Left ventricle myocardium inferior (tissue), 1 donor: ENCODE results near the gene EEF2K. TPM values are rescaled to one million over a fixed set of nuclear protein-coding genes. Genes with fewer than 3 reads are reported as not detected.

Source experiments
- DNase-seq: peaks from one replicate; pipeline ENCODE4 v3.0.0-alpha.2; 2020
- H3K27ac ChIP-seq: fragments of 200-600 bp; replicated peaks from 2 replicates; pipeline ENCODE4 v1.8.0; 2021
- H3K27me3 ChIP-seq: fragments of 200-600 bp; 2 replicates; pipeline ENCODE4 v1.8.0; 2021; ENCODE audit warnings: low read depth
- H3K36me3 ChIP-seq: fragments of 200-600 bp; 2 replicates; pipeline ENCODE4 v1.8.0; 2021
- H3K4me1 ChIP-seq: fragments of 200-600 bp; 2 replicates; pipeline ENCODE4 v1.8.0; 2021
- H3K4me3 ChIP-seq: fragments of 200-600 bp; 2 replicates; pipeline ENCODE4 v1.8.0; 2021; ENCODE audit warnings: mild to moderate bottlenecking, moderate library complexity
- H3K9me3 ChIP-seq: fragments of 200-600 bp; replicated peaks from 2 replicates; pipeline ENCODE4 v1.8.0; 2021
- intact Hi-C: fragments of 100-400 bp; cut with micrococcal nuclease; formaldehyde crosslinking; loops from one replicate; pipeline ENCODE4 v1.11.0; 2022
- total RNA-seq: library from RNA; stranded (reverse); fragmentation: NEBNext Ultra II Directional; extraction: Animal tissue kit (Norgen Biotek cat#: 25700); gene quantifications from one replicate; pipeline ENCODE4 v1.2.1, GENCODE V29; 2021
- TF ChIP-seq, protein P1 (sequence below): fragments of 200-600 bp; IDR thresholded peaks from 2 replicates; pipeline ENCODE4 v1.8.0; 2021; ENCODE audit warnings: antibody characterized with exemption, mild to moderate bottlenecking, borderline replicate concordance
- donor health status: DM: no; HTN: yes; CAD: no; lungs with severe emphysema.

The EEF2K gene
- total RNA-seq, 1 donor from 2014 or later: 22.1 TPM

- intact Hi-C loops: no loop called here
- H3K4me1 ChIP-seq: peaks cover 23% of the 10 kb centered on the region
- H3K4me3 ChIP-seq: no peak overlapping the region
- TF ChIP-seq, protein P1, sequence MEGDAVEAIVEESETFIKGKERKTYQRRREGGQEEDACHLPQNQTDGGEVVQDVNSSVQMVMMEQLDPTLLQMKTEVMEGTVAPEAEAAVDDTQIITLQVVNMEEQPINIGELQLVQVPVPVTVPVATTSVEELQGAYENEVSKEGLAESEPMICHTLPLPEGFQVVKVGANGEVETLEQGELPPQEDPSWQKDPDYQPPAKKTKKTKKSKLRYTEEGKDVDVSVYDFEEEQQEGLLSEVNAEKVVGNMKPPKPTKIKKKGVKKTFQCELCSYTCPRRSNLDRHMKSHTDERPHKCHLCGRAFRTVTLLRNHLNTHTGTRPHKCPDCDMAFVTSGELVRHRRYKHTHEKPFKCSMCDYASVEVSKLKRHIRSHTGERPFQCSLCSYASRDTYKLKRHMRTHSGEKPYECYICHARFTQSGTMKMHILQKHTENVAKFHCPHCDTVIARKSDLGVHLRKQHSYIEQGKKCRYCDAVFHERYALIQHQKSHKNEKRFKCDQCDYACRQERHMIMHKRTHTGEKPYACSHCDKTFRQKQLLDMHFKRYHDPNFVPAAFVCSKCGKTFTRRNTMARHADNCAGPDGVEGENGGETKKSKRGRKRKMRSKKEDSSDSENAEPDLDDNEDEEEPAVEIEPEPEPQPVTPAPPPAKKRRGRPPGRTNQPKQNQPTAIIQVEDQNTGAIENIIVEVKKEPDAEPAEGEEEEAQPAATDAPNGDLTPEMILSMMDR: no peak
- no peak for DNase-seq
- no peak overlapping the region for H3K27ac ChIP-seq
- no peaks in the 10 kb centered on the region for H3K27me3 ChIP-seq
- H3K9me3 ChIP-seq: no peaks in the 10 kb centered on the region
- H3K36me3 ChIP-seq: no peaks in the 10 kb centered on the region
Observed at GRCh38 chr16:22202261-22202637, 3.8 kb upstream of the EEF2K start.

GRCh38 chr16:22203091-22203490, 3.0 kb upstream of the EEF2K start:
- Histone ChIP-seq H3K9me3 (no peaks in the 10 kb centered on the region), H3K27me3 (no peaks in the 10 kb centered on the region), H3K4me1 (peaks cover 31% of the 10 kb centered on the region), H3K27ac (no peak overlapping the region), H3K4me3 (no peak overlapping the region), H3K36me3 (no peaks in the 10 kb centered on the region)
- TF ChIP-seq, protein P1: no peak
- no peak for DNase-seq
- intact Hi-C loops: no loop called here

DNA sequence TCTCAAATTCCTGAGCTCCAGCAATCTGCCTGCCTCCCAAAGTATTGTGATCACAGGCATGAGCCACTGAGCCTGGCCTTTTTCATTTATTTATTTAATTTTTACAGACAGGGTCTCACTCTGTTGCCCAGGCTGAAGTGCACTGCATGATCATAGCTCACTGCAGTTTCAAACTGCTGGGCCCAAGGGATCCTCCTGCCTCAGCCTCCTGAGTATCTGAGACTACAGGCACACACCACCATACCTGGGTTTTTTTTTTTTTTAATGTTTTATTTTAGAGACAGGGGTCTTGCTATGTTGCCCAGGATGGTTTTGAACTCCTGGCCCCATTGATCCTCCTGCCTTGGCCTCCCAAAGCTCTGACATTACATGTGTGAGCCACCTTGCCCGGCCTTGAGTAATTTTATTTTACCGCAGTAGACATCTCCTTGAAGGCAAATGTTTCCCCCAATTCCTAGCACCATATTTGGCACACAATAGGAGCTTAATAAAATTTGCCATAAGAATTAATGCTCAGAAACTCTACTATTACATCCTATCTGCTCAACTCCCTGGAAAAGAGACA, 1.9 kb upstream of the EEF2K start:
- TF ChIP-seq, protein P1: no peak
- no peak for DNase-seq
- H3K27me3 ChIP-seq: no peaks in the 10 kb centered on the region
- intact Hi-C loops: no loop called here
- no peak overlapping the region for H3K4me3 ChIP-seq
- peaks cover 42% of the 10 kb centered on the region for H3K4me1 ChIP-seq
- no peaks in the 10 kb centered on the region for H3K36me3 ChIP-seq
- no peak overlapping the region for H3K27ac ChIP-seq
- H3K9me3 ChIP-seq: no peaks in the 10 kb centered on the region

GRCh38 chr16:22205577-22206012, 483 bp upstream of the EEF2K start:
- no peaks in the 10 kb centered on the region for H3K9me3 ChIP-seq
- H3K27me3 ChIP-seq: no peaks in the 10 kb centered on the region
- H3K4me1 ChIP-seq: peaks cover 56% of the 10 kb centered on the region
- H3K4me3 ChIP-seq: peak overlapping the region; percentile 95
- peak overlapping the region; percentile 98 for H3K27ac ChIP-seq
- TF ChIP-seq, protein P1: no peak
- DNase-seq: no peak
- H3K36me3 ChIP-seq: no peaks in the 10 kb centered on the region
- intact Hi-C loops: no loop called here

DNA sequence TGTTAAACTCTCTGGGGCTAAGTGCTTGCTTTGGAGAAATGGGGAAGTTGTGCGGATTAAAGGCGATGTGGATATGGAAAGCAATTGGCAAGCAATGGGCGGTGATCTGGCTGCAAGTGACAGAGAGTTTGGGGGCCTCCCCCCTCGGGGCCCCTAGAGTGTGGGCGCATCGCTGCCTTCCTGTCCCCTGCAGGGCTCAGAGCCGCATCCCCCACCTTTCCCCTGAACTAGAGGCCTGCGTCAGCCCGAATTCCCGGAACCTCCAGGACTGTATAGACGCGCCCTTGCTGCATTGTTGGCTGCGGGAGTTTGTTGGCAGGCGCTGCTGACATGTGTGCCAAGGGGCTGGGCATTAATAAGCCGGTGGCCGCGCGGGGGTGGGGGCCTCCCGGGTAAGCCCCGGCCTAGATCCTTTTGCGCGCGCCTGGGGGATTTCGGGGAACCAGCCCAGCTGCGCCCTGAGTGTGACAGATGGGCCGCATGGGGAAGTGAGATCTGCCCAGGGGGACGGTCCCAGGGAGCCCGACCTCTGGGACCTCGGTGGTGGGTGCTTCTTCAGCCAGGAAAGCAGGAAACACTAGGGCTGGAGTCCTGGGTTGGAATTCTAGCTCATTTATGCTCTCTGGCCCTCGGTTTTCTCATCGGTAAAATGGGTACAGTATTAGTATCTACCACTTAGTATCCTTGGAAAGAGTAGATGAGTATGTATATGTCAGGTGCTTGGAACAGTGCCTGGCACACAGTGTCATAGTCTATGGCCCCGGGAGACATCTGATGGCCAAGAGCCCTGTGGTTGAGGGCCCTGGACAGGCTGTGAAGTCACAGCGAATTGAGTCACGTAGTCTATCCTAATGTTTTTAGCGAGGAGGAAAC, 1.0 kb downstream of the EEF2K start:
- TF ChIP-seq, protein P1: no peak
- Histone ChIP-seq H3K36me3 (no peaks in the 10 kb centered on the region), H3K4me1 (peaks cover 71% of the 10 kb centered on the region), H3K4me3 (peak overlapping the region; percentile 95), H3K9me3 (peaks cover 4% of the 10 kb centered on the region), H3K27ac (peak overlapping the region; percentile 98), H3K27me3 (no peaks in the 10 kb centered on the region)
- intact Hi-C loops: no loop called here
- peak; percentile 89 for DNase-seq
